Suppressor macrophage (primary cell): ENCODE results near the gene CATSPERZ.

Source experiments
- DNase-seq, 4 experiments: peaks; one replicate each; pipeline ENCODE4 v3.0.0-alpha.2; 2020 to 2022

CATSPERZ gene

DNA sequence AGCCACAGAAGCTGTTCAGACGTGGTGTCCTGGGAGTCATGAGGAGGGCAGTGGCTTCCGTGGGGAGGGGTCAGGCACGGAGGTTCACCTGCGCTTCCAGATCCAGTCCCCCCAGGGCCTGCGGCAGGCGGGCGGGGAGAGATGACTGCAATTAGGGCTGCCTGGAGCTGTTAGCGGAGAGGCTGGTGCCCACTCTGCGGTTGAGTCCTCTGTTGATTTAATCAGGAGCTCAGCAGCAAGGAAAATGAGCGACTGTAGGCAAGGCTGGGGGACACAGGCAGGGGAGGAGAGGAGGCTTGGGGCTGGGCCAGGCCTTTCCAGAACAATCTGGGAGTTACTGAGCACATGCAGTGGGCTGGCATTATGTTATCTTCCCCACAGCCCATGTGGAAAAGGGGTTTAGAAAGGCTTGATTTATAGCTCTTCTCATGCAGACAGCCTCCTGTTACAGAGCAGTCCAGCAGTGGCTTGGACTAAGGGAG is 35.7 kb upstream of the CATSPERZ start:
- no peak for DNase-seq

DNA sequence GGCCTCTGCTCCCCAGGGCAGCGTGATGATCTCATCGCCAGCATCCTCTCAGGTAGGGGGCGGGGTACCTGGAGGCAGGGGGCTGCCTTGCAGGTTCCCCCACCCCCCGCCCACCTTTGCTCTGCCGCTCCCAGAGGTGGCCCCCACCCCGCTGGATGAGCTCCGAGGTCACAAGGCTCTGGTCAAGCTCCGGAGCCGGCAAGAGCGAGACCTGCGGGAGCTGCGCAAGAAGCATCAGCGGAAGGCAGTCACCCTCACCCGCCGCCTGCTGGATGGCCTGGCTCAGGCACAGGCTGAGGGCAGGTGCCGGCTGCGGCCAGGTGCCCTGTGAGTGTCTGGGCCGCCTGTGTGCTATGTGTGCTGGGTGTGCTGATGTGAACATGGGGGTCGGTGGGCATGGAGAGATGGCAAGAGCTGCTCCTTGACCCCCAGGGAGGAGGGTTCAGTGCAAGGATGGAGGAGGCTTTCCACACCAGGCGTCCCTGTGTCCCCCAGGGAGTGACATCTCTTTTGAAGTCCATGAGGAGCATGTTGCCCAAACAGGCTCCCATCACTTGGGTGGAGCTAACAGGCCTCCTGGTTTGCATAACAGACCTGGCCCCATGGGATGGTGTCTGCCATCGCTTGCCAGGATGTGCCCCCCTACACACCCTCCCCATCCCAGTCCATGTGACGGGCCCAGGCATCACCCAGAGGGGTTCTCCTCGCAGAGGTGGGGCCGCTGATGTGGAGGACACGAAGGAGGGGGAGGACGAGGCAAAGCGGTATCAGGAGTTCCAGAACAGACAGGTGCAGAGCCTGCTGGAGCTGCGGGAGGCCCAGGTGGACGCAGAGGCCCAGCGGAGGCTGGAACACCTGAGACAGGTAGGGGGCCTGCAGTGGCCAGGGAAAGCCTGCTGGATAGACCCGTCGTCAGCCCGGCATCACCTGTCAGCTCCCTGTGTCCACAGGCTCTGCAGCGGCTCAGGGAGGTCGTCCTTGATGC is 34.7 kb upstream of the CATSPERZ start:
- no peak for DNase-seq

DNA sequence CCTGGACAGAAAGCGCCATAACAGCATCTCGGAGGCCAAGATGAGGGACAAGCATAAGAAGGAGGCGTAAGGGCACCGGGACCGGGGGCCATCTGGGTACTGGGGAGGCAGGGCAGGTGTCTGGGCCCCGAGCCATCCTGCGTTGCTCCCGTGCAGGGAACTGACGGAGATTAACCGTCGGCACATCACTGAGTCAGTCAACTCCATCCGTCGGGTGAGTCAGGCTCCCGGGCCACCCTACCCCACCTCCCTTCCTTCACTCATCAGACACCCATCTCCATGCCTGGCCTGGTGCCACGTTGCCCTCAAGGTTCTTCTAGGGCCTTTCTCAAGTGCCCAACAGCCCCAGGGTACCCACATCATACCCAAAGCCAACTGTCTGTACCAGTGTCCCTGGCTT is 33.8 kb upstream of the CATSPERZ start:
- no peak for DNase-seq

DNA sequence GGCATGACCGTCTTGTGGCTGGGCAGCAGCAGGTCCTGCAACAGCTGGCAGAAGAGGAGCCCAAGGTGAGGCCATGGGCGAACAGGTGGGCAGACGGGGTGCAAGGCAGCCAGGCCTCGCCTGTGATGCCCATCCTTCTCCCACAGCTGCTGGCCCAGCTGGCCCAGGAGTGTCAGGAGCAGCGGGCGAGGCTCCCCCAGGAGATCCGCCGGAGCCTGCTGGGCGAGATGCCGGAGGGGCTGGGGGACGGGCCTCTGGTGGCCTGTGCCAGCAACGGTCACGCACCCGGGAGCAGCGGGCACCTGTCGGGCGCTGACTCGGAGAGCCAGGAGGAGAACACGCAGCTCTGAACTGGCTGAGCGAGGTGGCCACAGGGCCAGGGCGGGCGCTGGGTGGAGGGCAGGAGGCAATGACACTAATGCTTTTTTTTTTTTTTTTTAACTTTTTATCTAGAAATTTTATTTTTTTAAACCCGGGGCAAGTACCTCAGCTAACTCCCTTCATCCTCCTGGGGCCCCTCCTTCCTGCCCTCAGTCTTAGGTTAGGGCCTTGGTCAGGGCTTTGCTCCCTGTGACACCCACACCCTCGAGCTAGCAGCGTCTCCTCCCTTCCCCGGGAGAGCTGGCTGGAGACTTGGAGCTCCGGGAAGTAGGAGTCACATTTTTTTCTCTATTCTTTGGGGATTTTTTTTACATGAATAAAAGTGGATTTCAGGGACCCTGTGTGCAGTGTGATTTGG is 32.8 kb upstream of the CATSPERZ start:
- no peak for DNase-seq

DNA sequence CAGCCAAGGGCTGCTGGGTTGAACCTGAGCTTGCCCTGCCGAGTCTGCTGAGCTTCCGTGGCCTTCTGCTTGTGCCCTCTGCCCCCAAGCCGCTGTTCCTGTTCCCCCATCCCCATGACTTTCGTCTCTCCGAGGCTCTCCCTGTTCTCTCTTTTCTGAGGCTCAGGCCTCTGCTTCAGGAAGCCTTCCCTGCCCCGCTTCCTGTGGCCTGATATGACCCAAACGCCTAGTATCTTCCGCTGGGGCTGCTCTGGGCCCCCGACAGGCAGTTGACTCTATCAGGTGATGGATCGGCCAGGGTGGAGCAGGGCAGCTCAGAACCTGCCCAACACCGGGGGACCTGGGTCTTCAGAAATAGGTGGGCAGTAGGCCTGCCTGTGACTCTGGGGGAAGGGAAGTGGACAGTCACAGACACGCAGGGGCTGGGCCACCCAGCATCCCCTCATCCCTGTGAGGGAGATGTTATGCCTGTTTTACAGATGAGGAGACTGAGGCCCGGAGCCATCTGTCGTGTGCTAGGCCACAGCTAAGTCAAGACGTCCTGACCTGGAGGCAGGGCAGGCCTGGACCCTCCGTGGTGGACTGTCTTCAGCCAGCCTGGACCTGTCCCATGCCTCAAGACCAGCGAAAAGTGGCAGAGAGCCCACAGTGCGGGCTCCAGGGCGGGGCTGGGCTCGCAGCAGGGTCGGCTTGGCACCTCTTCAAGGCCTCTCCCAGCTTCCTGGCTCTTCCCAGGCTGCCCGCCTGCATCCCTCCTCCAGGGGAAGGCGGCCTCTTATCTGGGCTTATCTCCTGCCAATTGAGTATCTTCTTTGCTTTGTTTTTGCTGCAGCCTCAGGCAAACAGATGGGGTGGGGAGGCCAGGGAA is 31.9 kb upstream of the CATSPERZ start:
- peak; percentile 57 to 79 (median 78) for DNase-seq

DNA sequence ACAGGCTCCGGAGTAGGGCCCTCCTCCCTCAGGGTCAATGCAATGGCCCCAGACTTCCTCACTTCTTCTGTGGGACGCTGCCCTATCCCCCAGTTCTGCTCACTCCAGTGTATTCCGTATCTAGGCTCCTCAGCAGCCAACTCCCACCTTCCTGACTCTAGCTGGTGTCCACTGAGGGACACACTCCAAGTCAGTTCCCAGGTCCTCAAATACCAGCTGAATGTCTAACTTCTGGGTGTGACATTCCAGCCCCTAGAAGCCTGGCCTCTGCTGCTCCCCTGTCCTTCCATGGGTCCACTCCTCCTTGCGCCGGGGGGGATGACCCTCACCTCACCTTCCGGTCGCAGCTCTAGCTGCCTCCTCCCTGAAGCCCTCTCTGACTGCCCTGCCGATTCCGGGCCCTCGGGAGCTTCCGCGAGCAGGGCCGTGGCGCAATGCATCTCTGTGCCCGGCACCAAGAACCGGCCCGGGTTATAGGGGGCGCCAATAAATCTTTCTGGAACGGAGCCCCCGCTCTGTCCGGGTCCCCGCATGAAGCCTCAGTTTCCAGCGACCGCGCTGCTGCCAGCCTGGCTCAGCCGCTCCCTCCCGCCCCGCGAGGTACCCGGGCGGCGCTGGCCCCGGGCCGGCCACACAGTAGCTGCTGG is 31.1 kb upstream of the CATSPERZ start:
- peak; percentile 64 to 83 (median 79) for DNase-seq

DNA sequence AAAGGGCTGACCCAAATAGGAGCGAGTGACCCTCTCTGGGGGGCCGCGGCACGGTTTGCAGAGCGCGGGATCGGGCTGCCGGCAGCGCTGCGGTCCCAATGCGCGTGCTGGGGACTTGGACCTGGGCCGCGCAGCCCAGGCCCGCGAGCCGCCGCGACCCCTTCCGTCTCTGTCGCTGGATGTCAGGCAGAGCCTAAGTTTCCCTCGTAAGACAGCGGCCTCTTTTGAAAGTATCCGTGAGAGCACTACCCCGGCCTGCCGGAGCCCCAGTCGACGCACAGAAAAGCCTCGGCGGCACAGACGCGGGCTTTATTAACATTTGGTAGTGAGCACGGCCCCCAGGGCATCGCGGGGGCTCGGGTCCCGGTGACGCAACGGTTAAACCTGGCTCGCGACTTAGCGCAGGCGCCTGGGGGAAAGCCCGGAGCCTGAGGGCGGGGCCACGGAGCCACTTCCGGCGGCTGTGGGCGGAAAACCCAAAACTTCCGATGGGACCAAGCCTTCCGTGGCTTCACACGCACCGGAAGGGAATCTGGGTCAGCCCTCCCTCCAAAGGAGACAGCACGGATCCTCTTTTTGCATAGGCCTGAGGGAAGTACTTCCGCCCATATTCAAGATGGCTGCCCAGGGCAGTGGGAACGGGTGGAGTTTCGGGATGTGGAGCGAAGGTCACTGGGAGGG is 30.5 kb upstream of the CATSPERZ start:
- DNase-seq: peak; percentile 98 to 100 (median 99)

DNA sequence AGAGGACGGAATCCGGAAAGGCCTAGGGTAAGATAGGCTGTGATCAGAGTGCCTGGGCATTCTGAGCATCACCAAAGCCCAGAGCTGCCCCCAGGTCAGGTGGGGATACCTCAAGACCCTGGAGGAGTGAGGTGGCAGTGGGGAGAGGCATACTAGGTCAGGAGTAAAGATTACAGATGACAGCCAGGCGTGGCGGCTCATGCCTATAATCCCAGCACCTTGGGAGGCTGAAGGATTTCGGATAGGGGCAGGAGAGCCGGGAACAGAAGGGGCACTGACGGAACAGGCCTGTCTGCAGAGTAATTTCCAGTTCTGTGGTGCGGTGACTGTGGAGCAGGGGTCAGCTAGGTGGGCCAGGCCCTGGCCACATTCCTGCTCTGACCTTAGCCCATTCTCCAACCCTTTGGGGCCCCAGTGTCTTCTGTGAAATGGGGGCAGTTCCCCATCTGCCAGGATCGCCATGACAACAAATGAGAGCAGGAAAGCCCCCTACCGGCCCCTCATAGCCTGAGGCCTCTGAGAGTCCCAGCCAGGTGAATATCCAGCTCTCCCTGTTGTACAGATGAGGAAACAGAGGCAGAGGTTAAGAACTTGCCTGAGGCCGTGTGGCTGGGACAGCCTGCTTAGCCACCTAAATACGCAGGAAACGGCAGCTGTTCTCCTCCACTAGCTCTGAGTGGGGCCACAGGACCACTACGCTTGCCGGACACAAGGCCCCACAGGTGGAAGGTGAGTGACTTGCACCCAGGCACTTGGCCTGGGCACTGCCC is 24.9 kb upstream of the CATSPERZ start:
- DNase-seq: no peak

DNA sequence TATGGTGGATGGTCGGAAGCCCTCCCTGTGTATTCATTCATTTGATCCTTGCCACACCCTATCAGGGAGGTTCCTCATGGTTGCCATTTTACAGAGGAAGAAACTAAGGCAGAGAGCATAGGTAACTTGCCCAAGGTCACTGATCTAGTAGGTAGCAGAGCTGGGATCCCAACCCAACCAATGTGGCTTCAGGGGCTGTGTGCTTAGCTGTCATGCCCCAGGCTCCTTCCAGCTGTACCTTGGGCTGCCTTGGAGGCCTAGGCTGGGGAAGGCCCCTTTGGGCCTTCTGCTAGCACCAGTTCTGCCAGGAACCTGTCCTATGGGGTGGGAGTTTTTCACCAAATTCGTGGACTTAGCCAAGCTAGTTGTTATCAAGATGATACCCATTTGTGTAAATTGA is 24.3 kb upstream of the CATSPERZ start:
- no peak for DNase-seq

DNA sequence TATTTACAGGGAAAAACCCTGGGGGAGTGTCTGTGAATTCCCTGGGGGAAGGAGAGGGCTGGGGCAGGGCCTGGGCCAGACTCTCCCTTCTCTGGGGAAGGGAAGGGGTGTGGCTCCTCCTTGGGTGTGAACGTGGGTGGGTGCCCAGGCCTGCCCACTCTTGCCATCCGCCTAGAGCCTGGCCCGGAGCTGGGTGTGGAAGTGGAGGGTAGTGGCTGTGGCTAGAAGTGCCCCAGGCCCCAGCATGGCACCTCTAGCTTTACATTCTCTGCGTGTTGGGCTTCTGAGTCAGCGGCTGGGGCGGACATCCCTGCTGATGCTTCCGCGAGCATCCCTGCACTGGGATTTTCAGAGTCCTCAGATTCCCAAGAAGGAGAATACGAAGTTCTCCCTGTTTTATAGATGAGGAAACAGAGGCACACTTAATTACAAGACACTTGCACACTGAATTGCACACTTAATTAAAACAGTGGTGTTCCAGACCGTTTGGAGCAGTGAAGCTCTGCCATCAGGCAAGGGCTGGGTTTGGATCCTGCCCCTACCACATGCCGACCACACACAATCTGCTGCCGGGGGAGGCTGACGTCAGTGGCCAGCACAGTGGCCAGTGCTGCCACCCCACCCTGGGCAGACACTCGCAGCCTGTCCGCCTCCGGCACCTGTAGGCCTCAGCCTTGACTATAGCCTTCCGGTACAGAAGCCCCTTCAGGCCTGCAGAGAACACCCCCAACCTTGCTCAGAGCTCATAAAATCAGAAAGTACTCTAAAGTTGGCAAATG is 23.3 kb upstream of the CATSPERZ start:
- no peak for DNase-seq

DNA sequence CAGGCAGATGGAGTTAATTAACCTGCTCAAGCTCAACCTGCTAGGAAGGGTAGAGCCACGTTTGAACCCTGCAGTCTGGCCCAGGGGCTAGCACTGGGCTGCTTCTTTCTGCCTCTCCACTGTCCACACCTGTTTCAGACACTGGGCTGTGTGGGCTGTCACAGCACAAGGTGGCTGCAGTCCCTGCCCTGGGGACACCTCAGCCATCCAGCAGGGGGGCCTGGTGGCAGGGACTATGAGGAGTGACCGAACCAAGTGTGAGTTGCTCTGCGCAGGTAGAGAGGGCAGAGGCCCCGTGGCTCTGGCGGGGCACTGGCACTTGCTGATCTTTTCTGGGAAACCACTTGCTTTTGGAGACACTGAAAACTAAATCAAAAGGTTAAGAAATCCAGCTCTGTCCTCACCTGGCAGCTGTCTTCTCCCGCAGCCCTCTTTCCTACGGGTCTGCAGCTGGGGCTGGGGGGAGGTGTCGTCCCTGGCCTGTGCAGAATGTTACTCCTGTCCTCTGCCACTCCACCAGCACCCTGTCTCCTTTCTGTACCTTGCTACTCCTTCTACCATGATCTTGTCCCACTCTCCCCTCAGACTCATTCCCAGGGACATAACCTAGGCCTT is 21.5 kb upstream of the CATSPERZ start:
- DNase-seq: no peak

DNA sequence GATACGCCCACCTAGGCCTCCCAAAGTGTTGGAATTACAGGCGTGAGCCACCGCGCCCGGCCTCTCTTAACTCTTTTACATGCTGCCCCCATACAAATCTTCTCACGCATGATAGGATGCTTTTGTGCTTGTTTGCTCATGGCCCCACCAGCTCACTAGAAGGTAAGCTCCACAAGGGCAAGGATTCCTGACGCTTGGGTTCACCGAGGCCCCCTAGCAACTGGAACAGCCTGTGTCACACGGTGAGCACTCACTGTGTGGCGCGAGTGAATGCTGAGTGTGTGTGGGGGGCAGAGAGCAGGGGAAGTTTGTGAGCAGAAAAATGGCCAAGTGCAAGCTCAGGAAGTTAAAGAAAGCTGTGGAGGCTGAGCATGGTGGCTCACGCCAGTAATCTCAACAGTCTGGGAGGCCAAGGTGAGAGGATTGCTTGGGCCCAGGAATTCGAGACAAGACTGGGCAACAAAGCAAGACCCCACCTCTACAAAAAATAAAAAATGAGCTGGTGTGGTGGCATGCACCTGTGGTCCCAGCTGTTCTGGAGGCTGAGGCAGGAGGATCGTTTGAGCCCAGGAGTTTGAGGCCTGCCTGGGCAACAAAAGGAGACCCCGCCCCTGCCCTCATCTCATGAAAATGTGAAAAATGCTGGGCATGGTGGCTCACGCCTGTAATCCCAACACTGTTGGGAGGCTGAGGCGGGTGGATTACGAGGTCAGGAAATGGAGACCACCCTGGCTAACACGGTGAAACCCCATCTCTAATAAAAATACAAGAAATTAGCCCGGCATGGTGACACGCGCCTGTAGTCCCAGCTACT is 18.0 kb upstream of the CATSPERZ start:
- DNase-seq: no peak

DNA sequence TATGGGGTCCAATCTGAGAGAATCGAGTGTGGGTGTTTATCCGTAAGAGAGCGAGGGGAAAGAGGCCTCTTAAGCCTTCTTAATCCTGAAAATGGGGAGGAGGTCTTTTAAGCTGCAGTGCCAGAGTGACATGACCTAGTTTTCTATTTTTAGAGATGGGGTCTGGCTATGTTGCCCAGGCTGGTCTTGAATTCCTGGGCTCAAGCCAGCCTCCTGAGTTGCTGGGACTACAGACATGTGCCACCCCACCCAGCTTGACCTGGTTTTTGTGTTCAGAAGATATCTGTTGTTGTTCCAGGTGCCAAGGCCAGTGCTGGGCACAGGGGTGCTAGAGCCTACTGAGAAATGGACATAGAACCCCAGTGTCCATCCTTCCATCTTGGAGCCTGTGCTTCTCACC is 17.1 kb upstream of the CATSPERZ start:
- no peak for DNase-seq

DNA sequence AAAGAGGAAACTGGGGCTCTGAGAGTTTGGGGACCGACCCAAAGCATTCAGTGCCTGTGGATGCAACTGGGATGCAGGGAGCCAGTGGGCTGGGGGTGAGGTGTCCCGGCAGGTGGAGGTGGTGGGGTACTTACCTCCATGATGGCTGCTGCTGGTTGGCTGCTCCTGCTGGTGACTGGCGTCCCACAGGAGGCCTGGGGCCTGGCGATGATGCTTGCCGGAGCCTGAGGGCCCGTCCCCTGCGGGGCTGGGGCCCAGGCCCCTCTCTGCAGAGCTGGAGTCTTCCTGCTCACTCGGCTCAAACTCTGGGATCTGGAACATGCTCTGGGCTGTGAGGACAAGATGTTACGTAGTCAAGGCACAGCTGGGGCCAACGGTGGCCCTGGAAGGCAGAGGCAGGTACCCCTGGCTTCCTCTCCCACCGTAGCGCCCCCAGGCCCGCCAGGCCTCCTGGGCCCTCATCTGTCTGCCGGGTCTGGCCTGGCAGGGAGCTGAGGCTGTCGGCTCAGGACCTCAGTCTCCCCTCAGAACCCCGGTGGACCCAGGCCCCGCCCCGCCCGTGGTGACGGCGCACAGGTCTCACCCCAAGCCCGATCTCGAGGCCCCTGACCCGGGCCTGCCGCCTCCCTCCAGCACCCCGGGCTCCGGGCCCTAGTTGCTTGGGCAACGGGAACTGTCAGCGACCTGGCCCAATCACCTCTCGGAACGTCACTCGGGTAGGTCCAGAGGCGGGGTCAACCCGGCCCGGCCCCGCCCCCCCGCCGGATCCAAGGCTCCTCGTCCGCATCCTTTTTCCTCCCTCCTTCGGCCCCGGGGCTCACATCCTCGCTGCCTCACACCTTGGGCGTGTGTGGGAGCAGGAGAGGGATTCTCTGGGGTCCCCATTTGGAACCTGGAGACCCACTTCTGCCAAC is 15.9 kb upstream of the CATSPERZ start, which contains the start of gene BAD:
Gene BAD, minus strand, starts transcription at position 618 of the 914 bp plus-strand sequence. Its CDS starts 297 bp downstream, at position 321.
- peak; percentile 95 to 98 (median 96) for DNase-seq

DNA sequence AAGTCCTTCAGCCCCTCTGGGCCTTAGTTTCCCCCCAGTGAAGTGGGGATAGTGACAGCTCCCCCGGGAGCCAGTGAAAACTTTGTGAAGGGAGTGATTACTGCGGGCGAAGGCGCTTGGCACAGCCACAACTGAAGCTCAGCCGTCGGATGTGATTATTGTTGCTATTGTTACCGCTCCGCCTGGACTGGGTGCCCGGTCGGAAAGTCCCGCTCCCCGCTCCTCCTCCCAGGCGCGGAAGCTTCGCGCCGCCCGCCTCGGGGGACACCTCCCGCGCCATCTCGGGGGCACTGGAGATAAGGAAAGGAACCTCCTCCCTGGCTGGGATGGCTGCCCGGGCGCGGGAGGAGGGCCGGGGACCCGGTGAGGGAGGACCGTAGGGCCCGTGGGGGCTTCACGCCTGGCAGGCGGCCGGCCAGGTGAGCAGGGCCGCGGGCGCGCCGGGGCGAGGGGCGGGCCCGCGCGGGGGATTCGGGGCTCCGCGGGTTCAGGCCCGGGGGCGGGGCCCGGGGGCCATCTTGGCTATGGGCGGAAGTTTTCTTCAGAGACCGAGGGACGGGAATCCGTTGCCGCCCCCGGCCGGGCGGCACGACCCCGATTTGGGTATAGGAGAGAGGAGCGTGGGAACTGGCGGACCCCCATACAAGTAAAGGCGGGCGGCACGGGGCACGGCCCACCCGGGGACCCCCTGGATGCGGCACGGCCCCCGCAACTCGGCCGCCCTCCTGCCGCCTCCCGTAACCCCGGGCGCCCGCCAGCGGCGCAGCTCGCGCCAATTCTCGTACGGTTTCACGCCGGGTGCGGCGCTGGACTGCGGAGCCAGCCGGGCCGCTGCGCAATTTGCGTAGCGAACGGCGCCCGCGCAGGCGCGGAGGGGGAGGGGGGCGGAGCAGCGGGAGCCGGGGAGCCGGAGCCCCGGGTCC is 14.9 kb upstream of the CATSPERZ start, which contains the start of gene GPR137:
Gene GPR137, plus strand, starts transcription at position 887 of the 923 bp plus-strand sequence. CDS start 677 bp downstream, outside the sequence.
- peak; percentile 84 to 95 (median 91) for DNase-seq
